GM12878 (cell line): Measurements from ENCODE around the gene MED13. TPM values are rescaled to one million over a fixed set of nuclear protein-coding genes. Genes with fewer than 3 reads are reported as not detected.
A peak's percentile ranks its signal among the peaks of the same experiment; 100 is the strongest.
"Not testable (repeated sequence)": the region's sequence is repeated elsewhere in the genome, so short reads cannot be mapped to it uniquely, and the experiment has no call there.

Experiments used
- ATAC-seq: fragments of 200-7000 bp; cut with Tn5 transposase; 3 replicates; pipeline ENCODE4 v1.9.1; 2020; ENCODE audit warnings: mild to moderate bottlenecking, moderate library complexity
- BruUV-seq: library from RNA; stranded (reverse); fragments of 400-500 nt; replicated peaks from 2 replicates; lab custom pipeline; 2021; lab: Mats Ljungman, UMichigan
- CTCF ChIA-PET: fragments of 300-600 bp; sonication (Branson Sonifier 250); formaldehyde crosslinking; extraction: SDS; loops from one replicate; lab custom pipeline; 2021; ENCODE audit warnings: inconsistent platforms; lab: Yijun Ruan, JAX
- POLR2A ChIA-PET: fragments of 350-600 bp; formaldehyde crosslinking; extraction: SDS; loops from one replicate; lab custom pipeline; 2021; ENCODE audit warnings: inconsistent platforms; lab: Charles Lee
- RAD21 ChIA-PET: fragments of 300-600 bp; sonication (Branson Sonifier 250); formaldehyde crosslinking; loops from one replicate; lab custom pipeline; 2023; ENCODE audit warnings: antibody characterized with exemption; ENCODE audit not compliant: unreplicated experiment; lab: Charles Lee
- SMC1A ChIA-PET: fragments of 300-600 bp; sonication (Branson Sonifier 250); formaldehyde crosslinking; loops from one replicate; lab custom pipeline; 2023; ENCODE audit not compliant: unreplicated experiment, uncharacterized antibody; lab: Charles Lee
- DNase-seq: peaks from one replicate; pipeline ENCODE4 v3.0.0-alpha.2; 2011; ENCODE audit warnings: low read depth, low spot score
- FAIRE-seq: peaks from 3 replicates; lab custom pipeline; 2011; peaks lifted over from hg19 to GRCh38; lab: Jason Lieb, UNC
- H2AFZ ChIP-seq: 2 replicates; pipeline ENCODE4 v1.6.0; 2011; ENCODE audit warnings: low read depth, low read length, control low read depth; ENCODE audit not compliant: control insufficient read depth
- H3K27ac ChIP-seq: 2 replicates; pipeline ENCODE4 v1.5.1; 2011; ENCODE audit warnings: control low read depth; ENCODE audit not compliant: control insufficient read depth, insufficient read depth
- H3K27me3 ChIP-seq, 2 experiments: replicated peaks in 1 of 2; 2 replicates each; pipeline versions ENCODE4 v1.6.0 to v1.6.1; 2011; ENCODE audit warnings: low read length in 1 of 2; ENCODE audit not compliant: control insufficient read depth in 2 of 2, insufficient read depth in 2 of 2
- H3K36me3 ChIP-seq, 2 experiments: 2 replicates each; pipeline ENCODE4 v1.5.1; 2011; ENCODE audit warnings: low read length in 1 of 2; ENCODE audit not compliant: control insufficient read depth in 2 of 2, insufficient read depth in 2 of 2
- H3K4me1 ChIP-seq: 2 replicates; pipeline ENCODE4 v1.6.1; 2011; ENCODE audit warnings: mild to moderate bottlenecking, low read length, moderate library complexity, mixed read lengths; ENCODE audit not compliant: control insufficient read depth, insufficient read depth
- H3K4me2 ChIP-seq: 2 replicates; pipeline ENCODE4 v1.6.0; 2011; ENCODE audit warnings: control low read depth; ENCODE audit not compliant: control insufficient read depth, insufficient read depth
- H3K4me3 ChIP-seq: fragments of 200-600 bp; sonication (generic); 2 replicates; pipeline ENCODE4 v1.5.1; 2016
- H3K79me2 ChIP-seq: 2 replicates; pipeline ENCODE4 v1.6.0; 2011; ENCODE audit warnings: low read length; ENCODE audit not compliant: control insufficient read depth, insufficient read depth
- H3K9ac ChIP-seq: 2 replicates; pipeline ENCODE4 v1.8.0; 2011; ENCODE audit warnings: low read length, control low read depth, mixed read lengths; ENCODE audit not compliant: control insufficient read depth, insufficient read depth
- H3K9me3 ChIP-seq: replicated peaks from 3 replicates; pipeline ENCODE4 v1.5.1; 2011; ENCODE audit warnings: mild to moderate bottlenecking, low read length; ENCODE audit not compliant: control insufficient read depth, insufficient read depth
- H4K20me1 ChIP-seq: 2 replicates; pipeline ENCODE4 v1.6.0; 2011; ENCODE audit not compliant: control insufficient read depth, insufficient read depth
- ETV6 ChIP-seq, 2 experiments: fragments of 450-650 bp in 1 of 2; IDR thresholded peaks in 1 of 2; conservative IDR thresholded peaks in 1 of 2; 2 replicates each; pipeline ENCODE4 v1.6.1; 2014; ENCODE audit warnings: antibody characterized with exemption in 1 of 2, borderline replicate concordance in 1 of 2, low read depth in 1 of 2, mild to moderate bottlenecking in 1 of 2, moderate library complexity in 1 of 2
- MEF2A ChIP-seq: IDR thresholded peaks from 2 replicates; pipeline ENCODE4 v1.6.1; 2011; ENCODE audit warnings: low read depth, mild to moderate bottlenecking, low read length, moderate library complexity; ENCODE audit not compliant: insufficient read depth
- NFXL1 ChIP-seq: fragments of 450-650 bp; IDR thresholded peaks from 2 replicates; pipeline ENCODE4 v1.6.1; 2017; ENCODE audit warnings: antibody characterized with exemption, mild to moderate bottlenecking, borderline replicate concordance
- WGBS: methylation state at CpG from one replicate; pipeline ENCODE4 v1.1.6; 2016; ENCODE audit warnings: low lambda C conversion rate; ENCODE audit not compliant: insufficient replicate concordance, insufficient coverage; ENCODE audit errors: missing lambda C conversion rate; 5-methylcytosine and 5-hydroxymethylcytosine counted together
- in situ Hi-C: fragments of 300-500 bp; cut with MboI; formaldehyde crosslinking; loops from 9 replicates; pipeline ENCODE4 v1.14.3; 2018; ENCODE audit warnings: mixed read lengths
- intact Hi-C: fragments of 100-400 bp; cut with micrococcal nuclease; formaldehyde crosslinking; loops from one replicate; pipeline ENCODE4 v1.14.2; 2022; ENCODE audit not compliant: unreplicated experiment
- polyA plus RNA-seq, 11 experiments: library from polyadenylated mRNA; depleted of rRNA in 4 of 11; unstranded in 6 of 11; stranded (reverse) in 5 of 11; fragments of >200 nt; fragmentation: Nextera tagmentation in 4 of 11; fragmentation: Illumina TruSeq in 1 of 11; extraction: Ambion mirVana in 4 of 11; extraction: Trizol in 1 of 11; gene quantifications; 1 replicate in 1 of 11; 2 replicates in 10 of 11; pipeline versions ENCODE4 v1.2.1 to v1.2.3, GENCODE V29; 2011 to 2016; ENCODE audit warnings: inconsistent platforms in 2 of 11, missing spikeins in 2 of 11, low read depth in 1 of 11
- total RNA-seq, 4 experiments: library from RNA; depleted of rRNA in 3 of 4; stranded (reverse); fragments of >200 nt in 3 of 4; fragmentation: Illumina TruSeq in 1 of 4; extraction: Trizol in 1 of 4; gene quantifications; 2 replicates each; pipeline versions ENCODE4 v1.2.1 to v1.2.3, GENCODE V29; 2013 to 2021

The MED13 gene
- total and polyA plus RNA-seq, 10 of the 15 experiments (the other 5 are each of a cell fraction or from before 2014, with no cell fraction given) = 4.6 to 49.7 (median 21.3) TPM

GRCh38 chr17:62004388-62004787, 60.7 kb downstream of the MED13 start:
- H4K20me1 ChIP-seq = no peaks in the 10 kb centered on the region
- SMC1A ChIA-PET = interaction anchor here (1.2 to 2.9 kb wide), 4 partner anchors 18 to 107 kb away, joined by 4 to 8 read pairs (median 5); no protein-coding TSS in a partner anchor
- H3K9ac ChIP-seq = no peak overlapping the region

GRCh38 chr17:62003141-62003540, 61.9 kb downstream of the MED13 start:
- RAD21 ChIA-PET = interaction anchor here (1.8 kb wide), 1 partner anchor 106 kb away, joined by 7 read pairs; no protein-coding TSS in a partner anchor
- in situ Hi-C loops, H3K4me2 ChIP-seq, H3K27ac ChIP-seq, H3K4me3 ChIP-seq, BruUV-seq, H3K9ac ChIP-seq, ATAC-seq, H3K27me3 ChIP-seq, DNase-seq, POLR2A ChIA-PET, H3K9me3 ChIP-seq, FAIRE-seq, H2AFZ ChIP-seq, H3K4me1 ChIP-seq, H4K20me1 ChIP-seq, intact Hi-C loops: not testable (repeated sequence)
- CTCF ChIA-PET = interaction anchor here (1.0 kb wide), 1 partner anchor 106 kb away, joined by 6 read pairs; no protein-coding TSS in a partner anchor
- Histone ChIP-seq H3K36me3 (peaks cover 2 to 24% of the 10 kb centered on the region in 2 experiments; a peak in 3 of 4 replicates), H3K79me2 (peaks cover 13% of the 10 kb centered on the region)
- WGBS = 98% methylated on average over 3 of the region's 3 CpGs
- SMC1A ChIA-PET = interaction anchor here (2.9 kb wide), 1 partner anchor 50 kb away, joined by 8 read pairs; no protein-coding TSS in a partner anchor

More at GRCh38 chr17:62004388-62004787, 60.7 kb downstream of the MED13 start:
- no peak overlapping the region for H3K4me2 ChIP-seq
- no peak overlapping the region for H3K27ac ChIP-seq
- in situ Hi-C loops (no loop called here), intact Hi-C loops (no loop called here)
- no TSS peak for BruUV-seq
- peaks cover 2 to 26% of the 10 kb centered on the region in 2 experiments; a peak in 3 of 4 replicates for H3K36me3 ChIP-seq
- FAIRE-seq = no peak
- RAD21 ChIA-PET = no interaction called here
- DNase-seq = no peak
- no peak overlapping the region for H2AFZ ChIP-seq
- CTCF ChIA-PET = interaction anchor here (1.4 kb wide), 1 partner anchor 105 kb away, joined by 3 read pairs; no protein-coding TSS in a partner anchor
- POLR2A ChIA-PET = interaction anchor here (1.0 kb wide), 1 partner anchor 12 kb away, joined by 3 read pairs; no protein-coding TSS in a partner anchor
- no peak overlapping the region for H3K4me3 ChIP-seq
- no peak for TF ChIP-seq MEF2A
- peak; percentile 89 for TF ChIP-seq NFXL1
- peak in 1 of 2 experiments; percentile 98; a peak in 2 of 4 replicates for TF ChIP-seq ETV6 (conservative IDR thresholded peaks at IDR 0.05 in 1 of 2, IDR thresholded peaks at IDR 0.05 in 1 of 2; ENCODE audit: borderline replicate concordance in 1 of 2, low read depth in 1 of 2)
- H3K4me1 ChIP-seq = no peaks in the 10 kb centered on the region
- H3K27me3 ChIP-seq = no peaks in the 10 kb centered on the region
- H3K9me3 ChIP-seq = no peaks in the 10 kb centered on the region
- ATAC-seq = no peak
- peaks cover 11% of the 10 kb centered on the region for H3K79me2 ChIP-seq
